Cardiac septum (tissue), 1 donor: ENCODE measurements around the gene NPTN. TPM values are rescaled to one million over a fixed set of nuclear protein-coding genes. Genes with fewer than 3 reads are reported as not detected.
A peak's percentile ranks its signal among the peaks of the same experiment; 100 is the strongest.
"Not testable (repeated sequence)": the region's sequence is repeated elsewhere in the genome, so short reads cannot be mapped to it uniquely, and the experiment has no call there.

Experiments used
- DNase-seq: peaks from one replicate; pipeline ENCODE4 v3.0.0-alpha.2; 2020; ENCODE audit warnings: low spot score
- intact Hi-C: fragments of 100-400 bp; cut with DNase I; formaldehyde crosslinking; loops from one replicate; pipeline ENCODE4 v1.14.0; 2022
- long read RNA-seq: library from polyadenylated mRNA; unstranded; transcript quantifications from one replicate; pipeline ENCODE4 v2.0.0, GENCODE V29; 2021
- total RNA-seq: library from RNA; stranded (reverse); fragmentation: NEBNext Ultra II Directional; extraction: Animal tissue kit (Norgen Biotek cat#: 25700); gene quantifications from one replicate; pipeline ENCODE4 v1.2.1, GENCODE V29; 2021
- donor health status: DM: no; HTN: no; CAD: no.

Gene NPTN
- 175 TPM for total RNA-seq
- long read RNA-seq, transcript NPTN-202 (8 exons, 2,817 nt) = major isoform, 50 of 71 reads
- long read RNA-seq, partial matches to known transcripts = 7 of 71 reads
- long read RNA-seq, other reads (novel, unspliced or antisense) = 11 of 71 reads

DNA sequence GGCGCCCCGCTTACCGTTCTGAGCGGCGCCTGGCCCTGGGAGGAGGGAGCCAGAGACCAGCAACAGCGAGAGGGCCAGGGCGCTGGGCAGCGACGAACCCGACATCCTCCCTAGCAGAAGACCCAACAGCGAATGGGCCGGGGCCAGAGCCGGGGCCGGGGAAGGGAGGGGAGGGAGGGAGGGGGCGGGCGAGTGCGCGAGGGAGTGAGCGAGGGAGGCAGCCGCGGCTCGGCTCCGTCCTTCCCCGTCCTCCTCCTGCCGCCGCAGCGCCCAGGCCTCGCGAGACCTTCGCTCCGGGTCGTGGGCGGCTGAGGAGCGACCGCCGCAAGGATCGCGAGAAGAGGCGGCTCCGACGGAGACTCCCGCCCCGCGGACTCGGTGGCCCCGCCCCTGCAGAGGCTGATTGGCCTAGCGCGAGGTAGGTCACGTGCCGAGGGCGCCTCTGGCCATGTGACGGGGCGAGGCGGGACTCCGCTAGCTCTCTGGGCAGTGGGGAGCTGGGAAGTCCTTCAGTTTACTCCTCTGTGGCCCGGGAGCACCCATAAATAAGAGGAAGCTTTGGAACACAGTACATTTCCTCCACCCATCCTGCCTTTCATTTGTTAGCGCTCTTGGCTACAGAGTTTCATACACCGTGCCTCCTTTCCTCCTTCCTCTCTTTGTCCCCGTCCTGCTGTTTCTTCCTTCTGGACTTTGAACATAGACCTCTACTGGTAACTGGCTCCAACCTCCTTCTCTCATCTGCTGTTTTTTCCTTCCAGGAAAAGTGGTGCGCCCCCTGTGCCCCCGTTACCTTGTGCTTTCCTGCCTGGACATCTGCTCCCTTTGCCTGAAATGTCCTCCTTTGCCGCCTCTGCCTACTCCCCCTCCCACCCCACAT, at the start of gene NPTN:
NPTN (minus strand) TSS at position 279 of the 880 bp plus-strand sequence; CDS start at position 105, 174 bp downstream.
- intact Hi-C loops = loop anchor here (2.0 to 10.0 kb wide), 2 partner anchors 37 to 239 kb away; no protein-coding TSS in a partner anchor
- DNase-seq = peak; percentile 100

DNA sequence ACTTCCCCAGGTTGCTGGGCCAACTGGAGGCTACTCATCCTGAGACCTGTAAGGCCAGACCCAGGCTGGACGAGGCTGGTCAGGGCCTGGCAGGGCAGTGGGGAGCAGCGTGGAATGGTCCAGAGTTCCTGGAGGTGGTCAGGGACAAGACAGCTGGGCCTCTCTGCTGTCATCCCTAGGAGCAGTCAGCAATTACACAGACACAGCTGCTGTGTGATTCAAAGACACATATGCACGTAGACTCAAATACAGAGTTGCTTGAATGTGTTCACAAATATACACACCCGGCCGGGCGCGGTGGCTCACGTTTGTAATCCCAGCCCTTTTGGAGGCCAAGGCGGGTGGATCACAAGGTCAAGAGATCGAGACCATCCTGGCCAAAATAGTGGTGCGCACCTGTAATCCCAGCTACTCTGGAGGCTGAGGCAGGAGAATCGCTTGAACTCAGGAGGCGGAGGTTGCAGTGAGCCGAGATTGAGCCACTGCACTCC, 49.5 kb upstream of the NPTN start:
- no peak for DNase-seq
- intact Hi-C loops = loop anchor here (2.0 kb wide), 1 partner anchor 14 kb away; no protein-coding TSS in a partner anchor

- no peak for DNase-seq
- intact Hi-C loops = loop anchor here (2.0 kb wide), 1 partner anchor 15 kb away; no protein-coding TSS in a partner anchor
Observed at GRCh38 chr15:73681856-73682599, 48.8 kb upstream of the NPTN start.

- DNase-seq = no peak
- intact Hi-C loops = no loop called here
Observed at GRCh38 chr15:73681063-73681462, 47.9 kb upstream of the NPTN start.

DNA sequence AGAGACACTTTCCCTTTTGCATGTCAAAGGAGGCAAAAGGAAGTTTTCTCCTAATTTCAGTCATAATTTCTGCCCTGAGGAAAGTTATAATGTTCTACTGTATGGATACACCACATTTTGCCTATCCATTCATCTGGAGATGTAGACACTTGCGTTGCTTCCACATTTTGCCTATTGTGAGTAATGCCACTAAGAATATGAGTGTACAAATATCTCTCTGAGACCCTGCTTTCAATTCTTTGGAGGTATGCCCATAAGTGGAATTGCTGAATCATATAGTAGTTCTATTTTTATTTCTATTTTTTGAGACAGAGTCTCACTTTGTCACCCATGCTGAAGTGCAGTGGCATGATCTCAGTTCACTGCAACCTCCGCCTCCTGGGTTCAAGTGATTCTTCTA, 47.4 kb upstream of the NPTN start:
- DNase-seq = no peak
- intact Hi-C loops = no loop called here

DNA sequence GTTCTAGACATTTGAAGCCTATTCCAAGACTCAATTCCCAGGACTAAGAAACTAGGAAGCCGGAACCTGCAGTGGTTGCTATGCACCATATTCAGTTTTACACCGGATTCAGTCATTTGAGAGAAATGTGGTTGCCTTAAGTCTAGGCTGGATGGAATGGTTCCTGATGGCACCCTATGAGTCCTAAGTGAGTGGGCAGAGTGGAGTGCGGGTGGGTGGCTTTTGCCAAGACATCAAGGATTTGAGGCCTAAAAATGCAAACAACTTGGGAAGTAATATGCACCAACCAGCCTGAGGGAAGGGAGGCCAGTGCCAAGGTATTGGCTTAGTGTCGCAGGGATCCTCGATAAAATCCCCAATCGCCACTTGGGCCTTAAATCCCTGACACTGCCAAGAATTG, 46.8 kb upstream of the NPTN start:
- intact Hi-C loops = no loop called here

GRCh38 chr15:73679180-73679579, 46.0 kb upstream of the NPTN start:
- no peak for DNase-seq
- intact Hi-C loops = no loop called here

More for the DNA sequence above, 46.8 kb upstream of the NPTN start:
- no peak for DNase-seq

DNA sequence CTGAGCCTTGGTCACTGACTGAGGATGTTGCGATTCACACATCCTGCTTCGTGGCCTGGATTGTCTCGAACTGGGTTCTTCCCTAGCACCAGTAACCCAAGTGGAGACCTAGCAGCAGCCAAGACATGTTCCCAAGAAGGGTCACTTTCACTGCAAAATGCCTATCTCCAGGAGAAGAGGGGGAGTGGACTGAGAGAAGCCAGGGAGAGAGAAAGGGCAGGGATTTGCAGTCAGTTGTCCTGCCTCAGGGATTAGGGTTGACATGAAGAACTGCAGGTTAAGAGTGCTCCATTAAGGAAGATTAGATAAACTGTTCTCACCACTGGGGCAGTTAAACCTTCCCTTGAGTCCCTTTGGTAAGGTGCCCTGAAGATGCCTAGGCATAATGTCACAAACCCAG, 45.3 kb upstream of the NPTN start:
- DNase-seq = no peak
- intact Hi-C loops = no loop called here

DNA sequence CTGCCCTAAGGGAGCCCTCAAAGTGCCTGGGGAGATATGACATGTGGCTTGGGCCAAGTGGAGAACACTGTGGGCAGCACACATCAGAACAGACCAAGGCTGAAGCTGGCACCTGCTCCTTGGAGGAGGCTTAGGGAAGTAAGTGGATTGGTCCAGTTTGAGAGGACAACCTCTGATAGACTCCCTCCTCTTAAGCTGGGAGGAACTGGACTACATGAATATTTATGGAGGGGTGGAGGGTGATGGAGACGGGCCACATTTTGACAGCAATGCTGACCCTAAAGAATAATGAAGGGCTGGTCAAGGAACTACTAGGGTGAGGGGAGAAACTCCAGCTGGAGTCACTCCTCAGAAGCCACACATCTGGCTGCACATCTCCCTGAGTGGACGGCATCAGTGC, 44.5 kb upstream of the NPTN start:
- intact Hi-C loops = loop anchor here (2.0 kb wide), 1 partner anchor 23 kb away; no protein-coding TSS in a partner anchor
- DNase-seq = no peak

- DNase-seq = no peak
- intact Hi-C loops = loop anchor here (2.0 kb wide), 1 partner anchor 24 kb away; no protein-coding TSS in a partner anchor
Observed at GRCh38 chr15:73677146-73677607, 44.0 kb upstream of the NPTN start.

GRCh38 chr15:73674587-73674986, 41.4 kb upstream of the NPTN start:
- no peak for DNase-seq
- intact Hi-C loops = no loop called here

DNA sequence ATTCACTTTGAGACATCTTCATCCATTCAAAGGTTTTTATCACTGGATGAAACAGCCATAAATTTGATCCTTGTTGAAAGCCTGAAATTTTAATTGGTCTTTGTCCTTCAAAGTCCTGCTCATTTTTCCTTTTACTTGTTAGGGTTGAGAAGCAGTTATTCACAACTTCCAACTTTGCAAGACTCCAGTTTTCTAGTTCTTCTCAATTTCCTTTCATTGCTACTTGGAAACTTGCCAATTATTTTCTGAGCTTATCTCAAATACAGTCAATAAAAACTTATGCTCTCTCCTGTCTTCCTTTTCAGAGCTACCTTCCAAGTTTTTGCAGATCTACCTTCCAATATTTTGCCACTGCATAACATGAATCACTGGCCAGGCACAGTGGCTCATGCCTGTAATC, 27.3 kb upstream of the NPTN start:
- intact Hi-C loops = no loop called here
- DNase-seq = no peak

DNA sequence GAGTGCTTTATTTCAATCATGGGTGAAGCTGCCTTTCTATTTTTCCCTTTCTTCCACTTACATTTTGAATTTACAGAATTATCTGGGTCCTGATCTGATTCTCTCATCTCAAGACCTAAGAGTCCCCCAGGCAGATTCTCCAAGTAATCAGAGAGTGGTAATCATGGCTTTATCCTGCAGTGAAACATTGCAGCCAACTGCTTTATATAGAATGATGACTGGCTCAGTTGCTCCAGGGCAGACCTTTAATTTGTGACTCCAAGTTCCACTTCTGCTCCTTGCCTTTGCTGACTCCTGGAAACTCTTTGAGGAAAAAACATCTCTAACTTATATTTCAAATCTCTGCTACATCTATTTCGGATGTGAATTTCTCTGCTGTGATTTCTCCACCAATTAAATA, 25.5 kb upstream of the NPTN start:
- no peak for DNase-seq
- intact Hi-C loops = no loop called here

- intact Hi-C loops = no loop called here
- no peak for DNase-seq
Observed at GRCh38 chr15:73655724-73656123, 22.5 kb upstream of the NPTN start.

GRCh38 chr15:73654659-73655058, 21.5 kb upstream of the NPTN start:
- intact Hi-C loops = no loop called here
- no peak for DNase-seq

GRCh38 chr15:73650416-73651126, 17.4 kb upstream of the NPTN start:
- intact Hi-C loops = no loop called here
- DNase-seq = no peak

DNA sequence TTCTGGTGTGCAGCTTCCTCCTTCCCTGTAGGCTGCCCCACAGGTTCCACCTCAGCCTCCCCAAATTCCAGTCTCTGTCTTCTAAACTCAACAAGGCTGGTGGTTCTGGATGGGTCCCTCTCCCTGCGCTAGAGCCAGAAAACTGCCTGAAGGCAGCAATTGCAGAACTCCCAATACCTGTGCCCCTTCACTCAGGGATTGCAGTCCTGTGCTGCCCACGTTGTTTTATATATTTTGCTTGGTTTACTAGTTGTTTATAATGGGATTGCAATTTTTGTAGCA, 14.8 kb upstream of the NPTN start:
- no peak for DNase-seq
- intact Hi-C loops = no loop called here

DNA sequence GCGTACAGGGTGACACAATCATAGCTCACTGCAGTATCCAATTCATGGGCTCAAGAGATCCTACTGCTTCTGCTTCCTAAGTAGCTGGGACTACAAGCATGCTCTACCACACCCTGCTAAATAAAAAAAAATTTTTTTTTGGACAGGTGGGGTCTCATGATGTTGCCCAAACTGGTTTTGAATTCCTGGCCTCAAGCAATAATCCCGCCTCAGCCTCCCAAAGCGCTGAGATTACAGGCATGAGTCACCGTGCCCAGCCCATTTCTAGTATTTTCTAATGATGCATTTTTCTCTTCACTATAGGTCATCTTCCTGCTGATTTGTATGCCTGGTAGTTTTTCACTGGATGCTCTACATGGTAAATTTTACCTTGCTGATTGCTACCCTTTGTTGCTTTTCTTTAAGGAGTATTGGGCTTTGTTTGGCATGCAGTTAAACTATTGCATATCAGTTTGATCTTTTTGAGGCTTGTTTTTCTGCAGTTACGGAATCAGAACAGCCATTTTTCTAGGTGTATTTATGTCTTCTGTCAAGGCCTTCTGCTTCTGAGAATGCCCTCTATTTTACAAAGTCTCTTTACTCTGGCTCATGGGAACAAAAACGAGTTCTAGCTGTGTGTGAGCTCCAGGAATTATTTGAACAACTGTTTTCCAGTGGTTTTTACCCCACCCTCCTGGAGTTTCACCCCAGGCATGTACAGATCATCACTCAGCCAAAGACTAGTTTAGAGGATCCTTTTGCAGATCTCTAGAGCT, 14.2 kb upstream of the NPTN start:
- intact Hi-C loops = no loop called here
- no peak for DNase-seq

DNA sequence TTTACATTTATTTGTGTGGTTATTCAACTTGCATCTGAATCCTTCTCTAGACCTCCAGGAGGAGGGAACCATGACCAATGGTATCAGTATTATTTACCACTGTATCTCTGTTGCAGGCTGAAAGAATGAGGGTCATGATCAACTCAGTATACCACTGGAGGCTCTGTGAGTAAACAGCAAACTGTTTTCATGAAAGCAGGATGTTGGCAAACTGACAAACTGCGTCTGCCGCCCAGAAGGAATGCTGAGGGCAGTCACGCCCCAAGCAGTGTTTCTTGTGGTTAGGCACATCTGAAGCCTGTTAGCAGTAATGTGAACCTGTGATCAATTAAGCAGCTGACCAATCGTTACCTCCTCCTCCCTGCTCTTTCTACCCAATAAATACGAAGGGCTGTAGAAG, 6.3 kb upstream of the NPTN start:
- DNase-seq = not testable (repeated sequence)
- intact Hi-C loops = loop anchor here (5.0 to 10.0 kb wide), 2 partner anchors 245 to 332 kb away; no protein-coding TSS in a partner anchor
